GM21737 (cell line): ENCODE results near the gene CIART.
"Not testable (repeated sequence)": the region's sequence is repeated elsewhere in the genome, so short reads cannot be mapped to it uniquely, and the experiment has no call there.

Experiments used
- ATAC-seq: cut with Tn5 transposase; IDR thresholded peaks from one replicate; pipeline ENCODE4 v1.9.1; 2021; ENCODE audit warnings: mild to moderate bottlenecking, moderate library complexity; ENCODE audit not compliant: unreplicated experiment

Gene CIART, protein sequence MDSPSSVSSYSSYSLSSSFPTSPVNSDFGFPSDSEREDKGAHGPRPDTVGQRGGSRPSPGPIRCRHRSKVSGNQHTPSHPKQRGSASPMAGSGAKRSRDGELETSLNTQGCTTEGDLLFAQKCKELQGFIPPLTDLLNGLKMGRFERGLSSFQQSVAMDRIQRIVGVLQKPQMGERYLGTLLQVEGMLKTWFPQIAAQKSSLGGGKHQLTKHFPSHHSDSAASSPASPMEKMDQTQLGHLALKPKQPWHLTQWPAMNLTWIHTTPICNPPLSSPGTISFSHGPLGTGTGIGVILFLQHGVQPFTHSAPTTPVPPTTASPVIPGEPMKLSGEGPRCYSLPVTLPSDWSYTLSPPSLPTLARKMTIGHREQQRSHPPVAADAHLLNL

DNA sequence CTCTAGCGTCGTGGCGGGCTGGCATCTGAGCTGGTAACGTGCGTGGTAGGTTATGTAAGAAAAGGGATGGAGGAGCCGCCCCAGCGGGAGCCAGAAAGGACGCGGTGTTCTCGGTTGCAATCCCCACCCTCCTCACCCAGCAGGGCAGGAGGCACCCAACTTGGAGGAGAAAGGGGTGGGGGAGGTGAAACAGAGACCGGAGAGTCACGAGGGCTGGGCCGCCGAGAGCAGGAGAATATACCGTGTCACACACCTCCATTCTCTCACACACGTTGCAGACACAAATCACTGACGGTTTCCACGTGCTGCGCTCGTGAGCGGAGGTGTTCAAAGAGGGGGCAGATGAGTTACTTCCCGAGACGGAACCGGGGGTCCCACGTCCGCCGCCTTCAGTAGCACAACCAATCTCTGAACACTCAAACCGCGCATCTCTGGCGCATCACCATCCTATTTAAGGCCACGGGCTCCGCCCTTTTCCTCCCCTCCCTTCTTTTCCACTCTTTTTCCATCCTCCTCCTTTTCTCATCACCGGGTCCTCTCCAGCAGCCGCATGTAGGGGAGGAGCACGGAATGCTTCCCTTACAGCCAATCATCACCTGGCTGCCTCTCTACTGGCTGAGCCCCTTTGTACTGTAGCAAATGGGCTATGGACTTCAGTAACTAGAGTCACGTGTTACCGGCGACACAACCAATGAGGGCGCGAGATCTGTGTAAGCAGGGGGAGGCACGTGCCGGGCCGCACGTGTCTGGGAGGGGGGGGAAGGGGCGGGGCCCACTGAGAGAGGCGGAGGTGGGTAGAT lies at the start of gene CIART:
CIART (plus strand) TSS at position 797 of the 800 bp plus-strand sequence. CDS start 714 bp downstream, outside the sequence.
- no peak for ATAC-seq

DNA sequence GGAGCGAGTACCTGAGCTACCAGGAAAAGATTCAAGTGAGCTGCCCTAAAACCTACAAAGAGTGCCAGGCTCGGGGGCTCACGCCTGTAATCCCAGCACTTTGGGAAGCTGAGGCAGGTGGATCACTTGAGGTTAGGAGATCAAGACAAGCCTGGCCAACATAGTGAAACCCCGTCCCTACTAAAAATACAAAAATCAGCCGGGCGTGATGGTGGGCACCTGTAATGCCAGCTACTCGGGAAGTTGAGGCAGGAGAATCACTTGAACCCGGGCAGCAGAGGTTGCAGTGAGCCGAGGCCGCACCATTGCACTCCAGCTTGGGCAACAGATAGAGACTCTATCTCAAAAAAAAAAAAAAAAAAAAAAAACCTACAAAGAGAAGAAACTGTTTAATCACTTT lies 49.4 kb upstream of the CIART start:
- not testable (repeated sequence) for ATAC-seq

DNA sequence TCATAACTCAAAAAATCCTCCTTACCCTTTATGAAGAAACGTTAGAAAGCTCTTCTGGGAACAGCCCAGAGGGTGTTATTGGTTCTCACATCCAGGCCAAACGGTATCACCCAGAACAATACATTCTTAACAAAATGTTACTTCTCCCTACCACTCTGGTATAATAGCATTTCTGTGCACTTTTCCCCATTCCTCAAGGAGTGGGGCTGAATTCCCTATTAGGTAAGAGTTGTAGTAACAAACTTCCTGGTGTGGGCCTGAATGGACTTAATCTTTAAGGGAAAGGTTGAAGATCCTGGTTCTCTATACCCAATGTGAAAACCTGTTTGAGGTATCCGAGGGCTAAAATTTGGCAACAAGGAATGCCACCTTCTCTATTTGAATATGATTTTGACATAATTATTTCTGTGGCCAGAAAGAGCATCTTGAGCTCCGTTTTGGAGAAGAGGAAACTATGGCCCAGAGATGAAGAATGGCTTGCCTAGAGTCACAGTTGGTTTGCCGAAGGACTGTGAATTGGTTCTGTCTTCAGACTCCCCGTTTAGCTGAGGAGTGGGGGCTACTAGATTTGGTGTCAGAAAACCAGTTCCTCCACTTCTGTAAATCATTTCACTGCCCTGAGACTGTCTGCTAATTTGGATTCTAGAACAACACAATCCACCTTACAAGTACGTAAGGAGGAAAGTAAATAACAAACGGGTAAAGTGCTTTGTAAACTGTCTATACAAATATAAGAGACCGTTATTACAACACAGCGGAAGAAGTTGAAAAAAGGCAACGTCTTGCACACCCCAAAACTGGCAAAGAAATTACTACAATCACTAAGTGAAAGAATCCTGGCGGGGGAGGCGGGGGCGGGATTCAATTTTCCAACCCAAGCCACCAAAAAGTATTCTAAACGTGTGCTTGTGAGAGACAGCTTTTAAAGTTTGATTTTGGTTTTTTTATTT lies 48.7 kb upstream of the CIART start:
- ATAC-seq, result no peak

DNA sequence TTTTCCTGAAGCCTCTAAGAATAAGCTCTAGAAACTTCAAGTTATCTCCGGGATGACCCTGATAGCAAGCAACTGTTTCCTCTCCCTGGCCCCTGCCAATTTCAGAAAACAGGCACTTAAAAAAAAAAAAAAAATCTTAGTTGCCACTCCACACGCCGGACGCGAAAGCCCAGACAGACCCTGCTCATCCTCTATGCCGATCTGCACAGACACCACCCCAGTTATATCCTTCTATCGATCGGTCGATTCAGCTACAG lies 48.1 kb upstream of the CIART start:
- no peak for ATAC-seq

DNA sequence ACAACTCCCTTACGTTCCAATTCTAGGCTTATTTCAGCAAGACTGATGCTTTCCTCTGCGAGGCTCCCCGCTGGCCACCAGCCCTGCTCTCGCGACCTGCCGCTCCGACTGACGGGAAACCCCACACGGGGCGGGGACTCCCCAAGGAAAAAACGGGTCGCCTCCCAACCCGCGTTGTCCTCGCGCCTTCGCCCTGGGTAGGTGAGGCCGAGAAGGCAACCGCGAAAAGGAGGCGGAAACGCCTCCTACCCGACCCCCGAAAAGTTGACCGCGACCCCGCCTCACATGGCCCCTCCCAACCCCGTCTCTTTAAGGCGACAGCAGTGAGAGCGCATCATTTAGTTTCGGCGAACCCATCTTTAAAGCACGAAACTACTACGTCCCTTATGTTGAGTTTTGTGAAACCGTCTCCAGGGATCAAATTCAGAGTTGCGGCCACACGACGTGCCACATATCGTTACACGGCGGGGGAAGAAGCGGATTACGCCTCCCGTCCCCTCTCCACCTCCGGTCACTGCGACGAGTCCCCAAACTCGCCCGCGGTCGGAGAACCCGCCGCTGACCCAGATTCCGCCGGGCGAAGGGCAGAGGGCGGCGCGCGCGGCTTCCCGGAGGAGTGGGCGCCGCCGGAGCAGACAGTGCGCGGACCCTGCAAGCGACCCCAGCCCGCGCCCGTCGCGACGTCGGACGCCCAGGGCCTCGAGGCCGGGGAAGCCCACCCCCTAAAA lies 47.6 kb upstream of the CIART start:
- ATAC-seq, result peak; percentile 53

DNA sequence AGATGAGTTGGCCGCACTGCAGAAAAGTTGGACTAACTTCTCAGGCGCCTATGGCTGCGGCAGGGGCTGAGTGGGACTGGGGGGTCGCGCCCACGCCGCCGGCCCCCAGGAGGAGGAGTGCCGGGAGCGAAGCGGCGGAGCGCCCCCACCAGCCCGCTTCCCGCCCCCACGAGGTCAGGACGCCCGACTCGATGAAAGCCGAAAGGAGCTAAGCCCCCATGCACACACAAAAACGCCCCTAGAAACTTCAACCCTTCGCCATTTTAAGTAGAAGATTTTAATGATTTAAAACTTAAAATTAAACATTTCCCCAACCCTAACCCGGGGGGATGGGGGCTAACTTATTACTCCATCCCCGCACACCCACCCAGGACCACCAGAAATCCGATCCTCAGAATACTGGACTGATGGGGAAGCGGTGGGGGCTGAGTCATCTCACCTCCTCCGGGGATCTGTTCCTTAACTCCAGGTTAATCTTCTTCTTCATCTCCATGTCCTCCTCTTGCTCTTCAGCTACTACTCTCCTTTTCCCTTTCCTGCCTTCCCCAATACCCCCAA lies 47.0 kb upstream of the CIART start:
- no peak for ATAC-seq

DNA sequence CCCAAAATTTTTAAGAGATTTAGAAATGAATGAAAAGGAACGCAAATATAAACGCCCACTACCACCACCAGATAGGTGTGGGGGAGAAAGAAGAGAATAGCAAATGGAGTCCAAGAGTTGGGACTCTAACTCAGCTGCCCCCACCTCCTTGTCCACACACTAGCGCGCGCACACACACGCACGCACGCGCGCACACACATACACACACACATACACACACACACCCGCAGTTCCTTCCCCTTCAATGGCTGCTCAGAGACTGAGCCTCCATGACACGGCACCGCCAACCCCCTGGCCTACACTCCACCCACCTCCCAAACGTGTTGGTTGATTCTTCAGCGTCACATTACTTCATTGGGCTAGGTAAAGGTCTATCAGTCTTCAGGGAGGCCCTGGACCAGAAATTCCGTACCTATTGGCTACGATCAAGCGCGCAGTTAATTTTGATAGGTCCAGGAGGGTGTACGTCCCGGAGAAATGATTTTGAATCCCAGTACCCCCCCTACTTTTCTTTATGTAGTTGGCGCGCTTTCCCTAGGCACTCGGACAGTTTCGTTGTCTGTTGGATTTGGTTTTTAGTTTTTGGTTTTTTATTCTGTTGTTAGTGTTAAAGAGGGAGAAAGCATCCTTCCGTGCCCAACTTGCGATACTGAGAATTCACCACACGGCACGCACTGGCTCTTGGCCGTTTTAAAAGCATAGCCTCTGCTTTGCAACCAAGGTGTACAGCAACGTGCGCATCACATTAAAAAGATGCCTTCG lies 46.3 kb upstream of the CIART start, which contains the start of gene ANP32E:
ANP32E (minus strand) TSS at position 261 of the 762 bp plus-strand sequence. CDS start 326 bp downstream, outside the sequence.
- peak; percentile 82 for ATAC-seq

DNA sequence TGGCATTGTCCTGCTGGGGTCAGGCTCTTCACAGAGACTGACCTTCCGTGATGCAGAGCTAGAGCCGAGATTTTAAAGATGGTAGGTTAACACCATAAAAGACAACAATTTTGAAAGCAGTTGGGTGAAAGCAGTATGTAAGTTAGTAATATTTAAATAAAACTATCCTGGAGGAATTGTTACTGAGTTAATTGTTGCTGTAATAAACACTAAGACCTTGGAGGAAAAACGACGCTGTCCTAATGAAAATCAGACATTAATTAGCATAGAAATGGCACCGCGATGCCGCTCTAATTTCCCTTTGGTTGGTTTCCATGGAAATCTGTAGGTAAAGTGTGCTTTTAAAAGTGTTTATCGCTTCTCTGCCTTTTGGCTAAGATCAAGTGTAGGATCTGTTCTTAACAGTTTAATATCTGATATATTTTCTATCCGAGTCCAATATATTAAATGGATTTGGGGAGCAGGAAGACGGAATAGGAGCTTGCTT lies 45.7 kb upstream of the CIART start:
- ATAC-seq, result no peak

DNA sequence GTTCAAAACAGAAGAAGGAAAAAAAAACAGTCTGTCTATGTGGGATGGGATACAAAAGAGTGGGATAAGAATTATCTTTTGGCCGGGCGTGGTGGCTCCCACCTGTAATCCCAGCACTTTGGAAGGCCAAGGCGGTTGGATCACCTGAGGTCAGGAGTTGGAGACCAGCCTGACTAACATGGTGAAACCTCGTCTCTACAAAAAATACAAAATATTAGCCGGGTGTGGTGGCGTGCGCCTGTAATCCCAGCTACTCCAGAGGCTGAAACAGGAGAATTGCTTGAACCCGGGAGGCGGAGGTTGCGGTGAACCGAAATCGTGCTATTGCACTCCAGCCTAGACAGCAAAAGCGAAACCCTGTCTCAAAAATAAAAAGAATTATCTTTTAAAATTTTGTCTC lies 45.2 kb upstream of the CIART start:
- not testable (repeated sequence) for ATAC-seq

DNA sequence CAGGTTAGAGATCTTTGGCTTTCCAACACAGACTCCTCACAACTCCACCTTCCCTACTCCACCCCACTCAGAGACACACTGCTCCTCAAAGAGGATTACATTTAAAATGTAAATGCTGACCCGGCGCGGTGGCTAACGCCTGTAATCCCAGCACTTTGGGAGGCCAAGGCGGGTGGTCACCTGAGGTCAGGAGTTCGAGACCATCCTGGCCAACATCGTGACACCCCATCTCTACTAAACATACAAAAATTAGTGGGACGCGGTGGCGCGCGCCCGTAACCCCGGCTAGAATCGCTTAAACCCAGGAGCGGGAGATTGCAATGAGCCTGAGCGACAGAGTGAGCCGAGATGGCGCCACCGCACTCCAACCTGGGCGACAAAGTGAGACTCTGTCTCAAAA lies 44.6 kb upstream of the CIART start:
- no peak for ATAC-seq

DNA sequence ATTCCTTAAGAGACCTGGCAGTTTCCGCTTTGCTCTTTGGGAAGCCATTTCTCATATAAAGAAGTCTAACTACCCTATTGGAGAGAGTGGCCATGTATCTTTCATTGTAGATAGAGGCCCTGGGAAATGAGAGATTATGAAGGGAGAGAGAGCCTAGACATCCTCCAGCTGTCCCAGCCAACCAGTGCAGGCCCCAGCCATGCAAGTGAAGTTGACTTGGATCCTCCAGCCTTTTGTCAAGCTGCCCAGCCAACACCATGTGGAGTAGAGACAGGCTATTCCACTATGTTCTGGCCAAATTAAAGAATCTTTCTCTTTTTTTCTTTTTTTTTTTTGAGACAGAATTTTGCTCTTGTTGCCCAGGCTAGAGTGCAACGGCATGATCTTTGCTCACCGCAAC lies 39.4 kb upstream of the CIART start:
- ATAC-seq, result no peak

DNA sequence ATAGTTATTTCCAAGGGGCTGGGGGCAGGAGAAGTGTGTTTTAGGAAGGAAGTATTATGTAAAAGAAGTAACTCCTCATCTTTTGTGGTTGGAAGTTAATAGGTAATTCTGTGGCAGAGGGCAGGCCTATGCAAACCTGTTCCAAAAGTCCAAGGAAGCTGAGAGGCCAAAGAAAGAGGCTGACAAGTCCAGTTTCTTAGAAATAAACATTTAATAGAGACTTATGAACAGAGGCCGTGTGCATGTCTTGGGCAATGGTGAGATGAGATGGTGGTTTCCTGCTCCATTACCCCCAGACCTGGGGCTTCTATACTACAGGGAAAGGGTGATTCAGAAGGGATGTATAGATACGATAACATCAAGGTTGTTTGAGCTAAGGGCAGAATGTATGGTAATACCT lies 32.4 kb upstream of the CIART start:
- ATAC-seq, result no peak

DNA sequence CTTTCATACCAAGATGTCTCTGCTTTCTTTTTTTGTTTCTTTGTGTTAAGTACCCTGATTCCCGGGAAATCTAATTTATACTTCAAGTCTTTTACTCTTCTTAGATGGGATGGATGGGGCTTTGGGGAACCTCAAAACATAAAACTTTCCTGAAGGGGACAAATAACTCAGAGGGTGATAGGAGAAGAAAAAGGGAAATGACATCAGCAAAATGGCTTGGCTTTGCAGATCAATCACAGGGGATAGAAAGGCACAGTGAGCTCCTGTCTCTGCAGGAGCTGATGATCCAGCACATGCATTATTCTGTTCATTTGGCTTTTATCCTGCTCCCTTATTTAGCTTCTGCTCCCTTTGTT lies 26.2 kb upstream of the CIART start:
- no peak for ATAC-seq

DNA sequence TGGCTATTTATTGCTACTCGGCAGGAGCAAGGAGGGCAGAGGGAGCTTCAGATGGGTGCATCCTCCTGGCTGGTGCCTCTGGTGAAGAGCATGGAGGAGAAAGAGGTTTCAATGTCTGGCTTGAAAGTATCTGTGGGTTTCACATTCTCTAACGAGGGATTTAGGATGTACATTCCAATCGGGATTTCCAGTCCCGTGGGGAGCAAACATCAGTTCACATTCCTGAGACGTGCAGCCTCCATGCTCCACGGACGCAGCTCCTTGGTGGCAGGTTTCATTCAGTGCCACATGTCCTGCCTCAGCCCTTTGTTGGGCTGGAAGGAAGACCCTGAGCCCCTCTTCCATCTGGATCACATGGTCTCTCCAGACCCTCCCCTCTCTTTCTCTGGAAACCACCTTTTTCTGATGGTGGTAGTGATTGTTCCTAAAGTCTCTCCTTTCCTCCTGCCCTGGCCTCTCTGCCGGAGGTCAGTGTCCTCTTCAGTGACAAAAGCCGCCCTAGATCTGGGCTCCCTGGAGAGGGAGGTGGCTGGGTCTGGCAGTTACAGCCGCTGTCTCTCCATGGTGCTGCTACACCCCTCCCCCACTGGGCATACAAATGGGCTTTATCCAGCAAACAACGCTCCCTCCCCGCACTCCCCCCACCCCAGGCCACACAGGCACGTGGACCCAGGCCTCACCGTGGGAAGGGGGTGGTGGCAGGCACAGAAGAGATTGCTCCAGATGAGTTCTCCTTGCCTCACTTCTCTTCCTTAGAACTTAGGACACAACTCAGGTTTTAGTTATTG lies 25.6 kb upstream of the CIART start:
- no peak for ATAC-seq

DNA sequence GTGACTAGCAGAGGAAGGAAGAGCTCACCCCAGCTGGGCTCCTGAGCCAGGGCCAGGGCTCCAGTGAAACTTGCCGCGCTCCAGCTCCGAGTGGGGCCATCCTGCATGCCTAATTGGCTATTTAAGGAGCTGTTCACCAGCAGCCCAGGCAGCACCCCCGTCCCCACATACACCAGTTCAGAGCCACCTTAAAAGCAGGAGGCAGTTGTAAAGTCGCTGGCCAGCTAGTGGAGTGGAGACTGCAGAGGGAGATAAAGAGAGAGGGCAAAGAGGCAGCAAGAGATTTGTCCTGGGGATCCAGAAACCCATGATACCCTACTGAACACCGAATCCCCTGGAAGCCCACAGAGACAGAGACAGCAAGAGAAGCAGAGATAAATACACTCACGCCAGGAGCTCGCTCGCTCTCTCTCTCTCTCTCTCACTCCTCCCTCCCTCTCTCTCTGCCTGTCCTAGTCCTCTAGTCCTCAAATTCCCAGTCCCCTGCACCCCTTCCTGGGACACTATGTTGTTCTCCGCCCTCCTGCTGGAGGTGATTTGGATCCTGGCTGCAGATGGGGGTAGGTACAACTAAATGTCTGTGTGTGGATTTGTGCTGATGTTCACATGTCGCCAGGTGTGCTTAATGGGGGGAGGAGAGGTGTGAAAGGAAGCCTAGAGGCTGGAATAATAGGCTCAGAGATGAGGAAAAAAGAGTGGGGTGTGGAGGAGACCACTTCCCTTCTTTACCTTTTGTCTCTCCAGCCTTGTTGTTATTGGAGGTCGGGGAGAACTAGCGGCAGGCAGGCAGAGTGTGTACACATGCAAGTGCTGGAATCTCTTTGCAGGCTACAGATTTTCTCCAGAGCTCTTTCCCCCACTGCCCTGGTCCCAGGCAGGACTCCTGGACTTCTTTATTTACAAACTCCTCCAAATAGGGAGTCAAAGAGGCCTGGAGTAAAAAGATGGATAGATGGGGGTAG lies 24.4 kb upstream of the CIART start, which contains the start of gene CA14:
CA14 (plus strand) TSS at position 151 of the 962 bp plus-strand sequence; CDS start at position 506, 355 bp downstream.
- no peak for ATAC-seq

DNA sequence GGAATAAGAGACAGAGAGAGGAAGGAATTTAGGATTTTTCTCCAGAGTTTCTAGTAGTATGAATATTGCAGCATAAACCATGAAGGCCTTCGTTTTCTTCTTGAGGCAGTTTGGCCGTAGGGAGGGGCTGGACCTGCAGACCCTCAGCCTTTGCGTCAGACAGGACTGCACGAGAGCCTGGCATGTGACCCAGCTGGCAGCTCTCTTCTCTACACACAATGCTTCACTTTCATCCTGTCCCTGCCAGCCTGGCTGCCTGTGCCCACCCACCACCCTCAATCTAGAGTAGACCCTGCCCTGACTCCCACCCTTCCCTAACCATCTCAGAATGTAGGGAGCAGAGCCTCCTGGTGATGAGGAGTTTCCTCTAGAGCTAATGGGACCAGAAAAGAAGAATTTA lies 23.1 kb upstream of the CIART start:
- ATAC-seq, result no peak
